Effector CD8-positive, alpha-beta T cell (primary cell): Measurements from ENCODE around the gene KCNJ9.
"Not testable (repeated sequence)": the region's sequence is repeated elsewhere in the genome, so short reads cannot be mapped to it uniquely, and the experiment has no call there.

ENCODE experiments used
- DNase-seq: peaks from one replicate; lab custom pipeline; 2025; lab: John Stamatoyannopoulos, UW

Gene KCNJ9

DNA sequence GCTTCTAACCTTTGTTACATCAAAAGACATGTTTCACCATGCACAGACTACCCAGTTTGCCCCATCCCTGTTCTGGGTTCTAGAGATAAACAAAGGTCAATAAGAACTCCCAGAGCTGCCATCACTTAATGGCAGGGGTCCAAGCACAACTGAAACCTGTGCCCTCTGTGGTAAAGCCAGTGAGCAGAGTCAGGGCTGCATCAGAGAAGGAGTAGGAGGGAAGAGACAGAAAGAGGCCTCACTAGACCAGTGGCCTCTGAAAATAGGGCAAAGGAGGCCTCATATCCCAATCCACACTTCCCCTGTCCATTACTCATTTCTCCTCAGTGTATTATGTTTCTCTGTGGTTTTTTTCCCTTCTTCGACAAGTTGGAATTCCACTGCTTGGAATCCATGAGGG, 44.4 kb downstream of the KCNJ9 start:
- no peak for DNase-seq

GRCh38 chr1:160126342-160126741, 45.0 kb downstream of the KCNJ9 start:
- not testable (repeated sequence) for DNase-seq

DNA sequence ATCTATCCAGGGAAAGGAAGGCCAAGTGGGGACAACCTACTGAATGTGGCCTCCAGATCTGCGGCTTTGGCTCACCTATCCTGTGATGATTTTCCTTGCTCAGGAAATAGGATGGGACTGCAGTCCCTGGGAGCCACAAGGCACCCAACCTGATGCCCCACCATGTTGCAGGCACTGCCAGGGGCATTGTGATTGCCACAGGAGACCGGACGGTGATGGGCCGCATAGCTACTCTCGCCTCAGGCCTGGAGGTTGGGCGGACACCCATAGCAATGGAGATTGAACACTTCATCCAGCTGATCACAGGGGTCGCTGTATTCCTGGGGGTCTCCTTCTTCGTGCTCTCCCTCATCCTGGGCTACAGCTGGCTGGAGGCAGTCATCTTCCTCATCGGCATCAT, 46.0 kb downstream of the KCNJ9 start:
- no peak for DNase-seq

GRCh38 chr1:160127865-160128523, 46.7 kb downstream of the KCNJ9 start:
- no peak for DNase-seq

- DNase-seq = no peak
These were observed 47.3 kb downstream of the KCNJ9 start for GRCh38 chr1:160128636-160129035.

- DNase-seq = no peak
These were observed 47.7 kb downstream of the KCNJ9 start for GRCh38 chr1:160129046-160129445.

DNA sequence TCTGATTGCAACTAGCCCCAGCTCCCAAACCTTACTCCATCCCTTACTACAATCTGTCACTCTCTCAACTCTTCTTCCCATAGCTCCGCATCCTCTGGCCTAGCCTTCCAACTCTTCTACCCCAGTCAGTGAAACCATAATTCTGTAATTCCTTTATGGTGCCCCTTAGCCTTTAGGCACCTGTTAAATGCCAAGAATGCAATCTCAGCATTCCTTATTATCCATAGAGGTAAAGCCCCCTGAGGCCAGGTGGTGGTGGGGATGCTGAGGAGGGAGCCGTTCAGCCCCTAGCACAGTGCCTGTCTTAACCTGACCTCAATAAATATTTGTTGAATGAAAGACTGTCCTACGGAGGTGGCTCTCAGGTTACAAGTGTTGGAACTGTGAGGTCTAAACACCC, 48.2 kb downstream of the KCNJ9 start:
- no peak for DNase-seq

DNA sequence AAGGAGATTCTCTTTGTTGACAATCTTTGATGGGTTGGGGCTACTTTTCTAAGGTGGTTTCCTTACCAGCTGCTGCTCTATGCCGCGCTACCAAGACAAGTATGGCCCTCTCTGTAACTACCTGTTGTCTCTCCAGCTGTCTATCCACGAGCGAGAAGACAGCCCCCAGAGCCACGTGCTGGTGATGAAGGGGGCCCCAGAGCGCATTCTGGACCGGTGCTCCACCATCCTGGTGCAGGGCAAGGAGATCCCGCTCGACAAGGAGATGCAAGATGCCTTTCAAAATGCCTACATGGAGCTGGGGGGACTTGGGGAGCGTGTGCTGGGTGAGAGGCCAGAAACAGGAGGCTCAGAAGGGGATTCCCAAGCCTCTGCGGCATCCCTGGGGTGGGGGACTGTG, 48.6 kb downstream of the KCNJ9 start:
- no peak for DNase-seq

GRCh38 chr1:160130486-160130885, 49.1 kb downstream of the KCNJ9 start:
- no peak for DNase-seq

GRCh38 chr1:160130939-160131338, 49.6 kb downstream of the KCNJ9 start:
- DNase-seq = no peak

DNA sequence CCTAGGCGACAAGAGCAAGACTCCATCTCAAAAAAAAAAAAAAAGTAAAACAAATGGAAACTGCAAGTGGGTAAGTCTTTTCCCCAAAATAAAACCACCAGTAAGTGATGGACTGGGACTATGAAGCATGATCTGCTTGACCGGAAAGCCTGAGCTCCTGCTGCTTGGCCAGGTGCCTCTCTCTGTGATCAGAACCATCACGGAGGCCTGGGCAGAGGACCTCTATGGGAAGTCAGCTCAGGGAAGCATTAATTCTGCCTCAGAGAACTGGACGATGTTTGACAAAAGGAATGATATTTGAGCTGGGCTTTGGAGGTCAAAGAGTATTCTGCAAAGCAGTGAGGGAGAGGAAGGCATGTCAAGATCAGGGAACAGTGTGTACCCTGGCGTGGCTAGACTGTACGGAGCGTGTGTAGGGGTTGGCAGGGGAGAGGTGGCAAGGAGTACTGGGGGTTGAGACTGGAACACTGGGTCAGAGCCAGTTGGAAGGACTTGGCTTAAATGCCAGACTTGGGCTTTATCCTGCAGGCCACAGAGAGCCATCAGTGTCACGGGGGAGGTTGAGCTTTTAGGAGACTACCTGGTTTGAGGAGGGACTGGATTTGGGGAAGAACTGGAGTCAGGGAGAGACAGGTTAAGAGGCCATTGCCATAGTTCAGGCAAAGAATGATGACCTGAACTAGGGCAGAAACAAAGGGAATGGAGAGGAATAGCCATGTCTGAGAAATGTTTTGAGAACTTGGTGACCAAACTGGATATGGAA, 50.6 kb downstream of the KCNJ9 start:
- no peak for DNase-seq

- DNase-seq = no peak
These were observed 52.8 kb downstream of the KCNJ9 start for GRCh38 chr1:160133990-160134770.

DNA sequence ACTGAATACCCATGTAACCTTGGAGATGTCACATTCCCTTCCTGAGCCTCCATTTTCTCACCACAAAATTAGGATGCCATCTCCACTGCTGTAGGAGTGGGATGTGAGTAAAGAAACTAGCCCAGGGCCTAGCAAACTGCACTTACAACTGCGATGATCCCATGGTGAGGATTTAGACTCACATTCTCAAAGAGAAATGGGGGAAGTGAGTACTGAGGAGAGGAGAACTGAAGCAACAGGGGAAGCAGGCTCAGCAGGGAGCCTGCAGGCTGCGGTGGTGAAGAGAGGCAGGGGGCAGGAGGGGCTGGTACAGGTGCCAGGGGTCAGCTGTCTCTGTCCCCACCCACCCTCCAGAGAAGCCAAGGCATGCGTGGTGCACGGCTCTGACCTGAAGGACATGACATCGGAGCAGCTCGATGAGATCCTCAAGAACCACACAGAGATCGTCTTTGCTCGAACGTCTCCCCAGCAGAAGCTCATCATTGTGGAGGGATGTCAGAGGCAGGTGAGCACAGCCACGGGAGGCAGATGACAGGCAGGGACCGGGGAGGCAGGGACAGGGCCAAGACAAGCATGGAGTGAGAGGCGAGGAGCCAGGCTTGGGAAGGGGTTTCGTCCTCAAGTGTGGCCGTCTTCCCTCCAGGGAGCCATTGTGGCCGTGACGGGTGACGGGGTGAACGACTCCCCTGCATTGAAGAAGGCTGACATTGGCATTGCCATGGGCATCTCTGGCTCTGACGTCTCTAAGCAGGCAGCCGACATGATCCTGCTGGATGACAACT, 53.6 kb downstream of the KCNJ9 start:
- no peak for DNase-seq

DNA sequence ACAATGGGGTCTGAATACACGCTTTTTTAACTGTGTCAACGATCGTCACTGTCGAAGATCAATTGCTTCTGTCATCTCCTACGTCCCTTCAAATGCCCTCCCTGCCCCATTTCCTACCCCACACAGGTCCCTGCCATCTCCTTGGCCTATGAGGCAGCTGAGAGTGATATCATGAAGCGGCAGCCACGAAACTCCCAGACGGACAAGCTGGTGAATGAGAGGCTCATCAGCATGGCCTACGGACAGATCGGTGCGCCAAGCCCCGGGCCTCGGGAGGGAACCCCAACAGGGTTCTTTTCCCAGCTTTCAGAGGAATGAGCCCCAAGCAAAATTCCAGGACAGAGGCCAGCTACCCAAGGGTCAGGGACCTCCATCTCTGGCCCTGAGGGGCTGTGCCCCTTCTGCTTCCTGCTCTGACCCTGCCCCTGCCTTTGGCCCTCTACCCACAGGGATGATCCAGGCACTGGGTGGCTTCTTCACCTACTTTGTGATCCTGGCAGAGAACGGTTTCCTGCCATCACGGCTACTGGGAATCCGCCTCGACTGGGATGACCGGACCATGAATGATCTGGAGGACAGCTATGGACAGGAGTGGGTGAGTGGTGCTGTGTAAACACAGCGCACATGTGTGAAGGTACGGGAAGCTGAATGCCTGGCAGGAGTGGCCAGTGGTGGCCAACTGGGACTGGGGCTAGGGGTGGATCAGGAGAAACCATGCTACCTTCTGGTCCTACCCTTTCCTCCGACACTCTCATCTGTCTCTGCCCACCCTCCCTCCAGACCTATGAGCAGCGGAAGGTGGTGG, 55.0 kb downstream of the KCNJ9 start:
- DNase-seq = no peak

- no peak for DNase-seq
These were observed 55.5 kb downstream of the KCNJ9 start for GRCh38 chr1:160136926-160137200.

- no peak for DNase-seq
These were observed 56.0 kb downstream of the KCNJ9 start for GRCh38 chr1:160137216-160137862.

GRCh38 chr1:160139840-160140239, 58.5 kb downstream of the KCNJ9 start:
- no peak for DNase-seq
